ENCODE results near the gene XAB2. TPM values are rescaled to one million over a fixed set of nuclear protein-coding genes. Genes with fewer than 3 reads are reported as not detected.

The XAB2 gene
- total RNA-seq, 2 donors from 2014 or later = 56.3 to 70.1 TPM

- Mint-ChIP-seq H3K27me3 (peaks cover 10% of the 10 kb centered on the region), H3K4me3 (no peak overlapping the region), H3K4me1 (peaks cover 2% of the 10 kb centered on the region), H3K27ac (no peak overlapping the region), H3K36me3 (ENCODE audit: low read depth) (peaks cover 6% of the 10 kb centered on the region)
- ATAC-seq = no peak
- no peak for DNase-seq
- H3K9me3 ChIP-seq (ENCODE audit: control insufficient read depth, low read length, poor library complexity, severe bottlenecking) = no peaks in the 10 kb centered on the region
Measured at GRCh38 chr19:7607874-7608560, 21.3 kb downstream of the XAB2 start.

GRCh38 chr19:7607212-7607873, 22.0 kb downstream of the XAB2 start:
- H3K27ac Mint-ChIP-seq = no peak overlapping the region
- H3K9me3 ChIP-seq (ENCODE audit: control insufficient read depth, low read length, poor library complexity, severe bottlenecking) = no peaks in the 10 kb centered on the region
- H3K4me1 Mint-ChIP-seq = peaks cover 2% of the 10 kb centered on the region
- no peak overlapping the region for H3K4me3 Mint-ChIP-seq
- ATAC-seq (no peak), DNase-seq (no peak)
- peaks cover 14% of the 10 kb centered on the region for H3K27me3 Mint-ChIP-seq
- H3K36me3 Mint-ChIP-seq (ENCODE audit: low read depth) = peaks cover 6% of the 10 kb centered on the region

DNA sequence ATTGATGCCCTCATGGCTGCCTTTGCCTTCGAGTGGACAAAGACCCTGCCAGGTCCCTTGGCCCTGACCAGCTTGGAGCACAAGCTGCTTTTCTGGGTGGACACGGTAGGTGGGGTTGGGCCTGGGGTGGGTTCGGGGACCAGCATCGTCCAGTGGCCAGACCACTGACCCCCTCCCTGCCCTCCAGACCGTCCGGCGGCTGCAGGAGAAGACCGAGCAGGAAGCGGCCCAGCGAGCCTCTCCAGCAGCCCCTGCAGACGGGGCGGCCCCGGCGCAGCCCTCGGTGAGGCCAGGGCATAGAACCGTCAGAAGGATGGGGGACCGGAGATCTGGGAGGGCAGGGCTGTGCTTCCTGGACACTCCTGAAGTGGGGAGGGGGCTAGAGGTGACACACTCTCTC, 23.1 kb downstream of the XAB2 start:
- ATAC-seq (no peak), DNase-seq (no peak)
- Mint-ChIP-seq H3K36me3 (ENCODE audit: low read depth) (peaks cover 6% of the 10 kb centered on the region), H3K4me1 (peaks cover 2% of the 10 kb centered on the region), H3K27ac (no peak overlapping the region), H3K27me3 (peaks cover 20% of the 10 kb centered on the region), H3K4me3 (no peak overlapping the region)
- H3K9me3 ChIP-seq (ENCODE audit: control insufficient read depth, low read length, poor library complexity, severe bottlenecking) = no peaks in the 10 kb centered on the region

GRCh38 chr19:7605490-7606222, 23.7 kb downstream of the XAB2 start:
- Mint-ChIP-seq H3K27ac (no peak overlapping the region), H3K4me3 (no peak overlapping the region), H3K27me3 (peaks cover 20% of the 10 kb centered on the region), H3K4me1 (peaks cover 2% of the 10 kb centered on the region), H3K36me3 (ENCODE audit: low read depth) (peaks cover 9% of the 10 kb centered on the region)
- no peaks in the 10 kb centered on the region for H3K9me3 ChIP-seq (ENCODE audit: control insufficient read depth, low read length, poor library complexity, severe bottlenecking)
- ATAC-seq (peak; percentile 74), DNase-seq (no peak)

- H3K9me3 ChIP-seq (ENCODE audit: control insufficient read depth, low read length, poor library complexity, severe bottlenecking) = no peaks in the 10 kb centered on the region
- DNase-seq = no peak
- Mint-ChIP-seq H3K4me3 (no peak overlapping the region), H3K27ac (no peak overlapping the region), H3K36me3 (ENCODE audit: low read depth) (peaks cover 9% of the 10 kb centered on the region), H3K27me3 (peaks cover 21% of the 10 kb centered on the region), H3K4me1 (peaks cover 2% of the 10 kb centered on the region)
- ATAC-seq = no peak
Measured at GRCh38 chr19:7603919-7604318, 25.4 kb downstream of the XAB2 start.

GRCh38 chr19:7602935-7603497, 26.3 kb downstream of the XAB2 start:
- Mint-ChIP-seq H3K4me3 (no peak overlapping the region), H3K4me1 (peaks cover 4% of the 10 kb centered on the region), H3K36me3 (ENCODE audit: low read depth) (peaks cover 9% of the 10 kb centered on the region), H3K27me3 (peaks cover 30% of the 10 kb centered on the region), H3K27ac (no peak overlapping the region)
- DNase-seq (no peak), ATAC-seq (no peak)
- H3K9me3 ChIP-seq (ENCODE audit: control insufficient read depth, low read length, poor library complexity, severe bottlenecking) = no peaks in the 10 kb centered on the region

DNA sequence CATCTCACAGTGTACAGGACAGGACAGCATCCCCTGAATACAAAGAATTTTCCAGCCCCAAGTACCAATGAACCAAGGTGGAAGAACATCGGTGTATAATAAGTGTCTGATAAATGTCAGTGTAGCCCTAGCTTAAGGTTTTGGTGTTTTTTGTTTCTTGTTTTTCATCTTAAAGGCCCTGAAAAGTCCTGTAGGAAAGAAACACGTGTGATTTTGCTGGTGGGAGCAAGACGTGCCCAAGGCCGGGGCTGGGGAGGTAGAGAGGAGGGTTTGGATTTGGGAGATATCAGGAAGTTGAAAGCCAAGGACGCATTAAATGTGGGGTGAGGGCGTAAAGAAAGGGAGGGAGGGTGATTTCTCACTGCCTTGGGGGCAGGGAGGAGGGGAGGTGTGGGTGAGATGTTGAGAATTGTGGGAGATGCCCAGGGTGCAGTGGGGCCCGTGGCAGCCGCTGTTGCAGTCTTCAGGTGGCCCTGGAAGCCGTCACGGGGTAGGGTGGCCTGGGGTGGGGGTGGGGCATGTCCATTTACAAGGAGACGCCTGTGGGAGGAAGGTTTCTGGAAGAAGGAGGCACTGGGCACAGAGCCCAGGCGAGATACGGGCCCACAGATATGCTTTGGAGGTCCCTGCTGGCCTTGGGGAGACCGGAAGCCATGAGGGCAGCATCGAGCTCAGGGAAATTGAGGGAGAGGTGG, 27.0 kb downstream of the XAB2 start:
- H3K4me1 Mint-ChIP-seq = peaks cover 4% of the 10 kb centered on the region
- no peak for ATAC-seq
- peaks cover 9% of the 10 kb centered on the region for H3K36me3 Mint-ChIP-seq (ENCODE audit: low read depth)

GRCh38 chr19:7600721-7601120, 28.6 kb downstream of the XAB2 start:
- no peaks in the 10 kb centered on the region for H3K9me3 ChIP-seq (ENCODE audit: control insufficient read depth, low read length, poor library complexity, severe bottlenecking)
- no peak overlapping the region for H3K27ac Mint-ChIP-seq
- H3K36me3 Mint-ChIP-seq (ENCODE audit: low read depth) = peaks cover 9% of the 10 kb centered on the region
- DNase-seq = no peak
- H3K27me3 Mint-ChIP-seq = peaks cover 43% of the 10 kb centered on the region
- H3K4me1 Mint-ChIP-seq = peaks cover 4% of the 10 kb centered on the region
- no peak for ATAC-seq
- no peak overlapping the region for H3K4me3 Mint-ChIP-seq

More for the DNA sequence above, 27.0 kb downstream of the XAB2 start:
- no peaks in the 10 kb centered on the region for H3K9me3 ChIP-seq (ENCODE audit: control insufficient read depth, low read length, poor library complexity, severe bottlenecking)
- H3K4me3 Mint-ChIP-seq = no peak overlapping the region
- H3K27me3 Mint-ChIP-seq = peaks cover 36% of the 10 kb centered on the region
- no peak overlapping the region for H3K27ac Mint-ChIP-seq
- DNase-seq = no peak

DNA sequence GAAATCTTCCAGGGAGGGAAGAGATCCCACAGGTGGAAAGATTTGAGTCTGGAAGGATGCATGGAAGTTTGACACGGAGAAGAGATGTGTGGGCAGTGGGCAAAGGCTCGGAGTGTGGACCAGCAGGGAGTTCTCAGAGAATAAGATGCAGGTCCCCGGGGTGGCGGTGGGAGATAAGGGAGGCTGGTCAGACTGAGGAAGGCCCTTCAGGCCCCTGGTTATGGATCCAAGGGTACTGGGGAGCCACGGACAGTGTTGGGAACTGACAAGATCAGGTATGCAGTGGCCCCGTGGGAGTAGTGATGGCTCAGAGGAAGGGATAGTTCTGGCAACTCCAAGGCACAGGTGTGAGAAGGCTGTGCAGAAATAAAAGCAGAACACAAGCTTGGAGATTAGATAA, 31.2 kb downstream of the XAB2 start:
- DNase-seq = no peak
- H3K4me1 Mint-ChIP-seq = peaks cover 9% of the 10 kb centered on the region
- no peak for ATAC-seq
- no peak overlapping the region for H3K27ac Mint-ChIP-seq
- H3K9me3 ChIP-seq (ENCODE audit: control insufficient read depth, low read length, poor library complexity, severe bottlenecking) = no peaks in the 10 kb centered on the region
- H3K36me3 Mint-ChIP-seq (ENCODE audit: low read depth) = peaks cover 7% of the 10 kb centered on the region
- H3K27me3 Mint-ChIP-seq = peaks cover 56% of the 10 kb centered on the region
- no peak overlapping the region for H3K4me3 Mint-ChIP-seq

DNA sequence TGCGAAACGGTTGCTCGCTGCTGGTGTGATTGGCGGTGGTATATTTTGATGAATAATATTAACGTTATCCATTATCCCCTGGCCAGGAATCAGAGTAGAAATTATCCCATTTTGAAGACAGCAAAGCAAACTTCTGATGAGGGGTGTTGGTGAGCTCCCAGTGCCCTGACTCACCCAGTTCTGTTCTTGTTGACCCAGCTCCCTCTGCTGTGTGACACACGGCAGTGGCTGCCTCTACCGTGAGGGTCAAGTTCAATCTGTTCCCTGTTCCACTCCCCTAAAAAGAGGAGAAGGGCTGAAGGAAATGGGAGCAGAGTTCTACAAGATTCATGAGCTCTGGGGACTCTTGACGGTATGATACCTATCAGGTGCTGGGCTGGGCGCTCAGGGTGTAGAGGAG, 31.7 kb downstream of the XAB2 start:
- Mint-ChIP-seq H3K27ac (no peak overlapping the region), H3K36me3 (ENCODE audit: low read depth) (peaks cover 7% of the 10 kb centered on the region), H3K27me3 (peaks cover 59% of the 10 kb centered on the region), H3K4me3 (no peak overlapping the region), H3K4me1 (peaks cover 9% of the 10 kb centered on the region)
- DNase-seq (no peak), ATAC-seq (no peak)
- no peaks in the 10 kb centered on the region for H3K9me3 ChIP-seq (ENCODE audit: control insufficient read depth, low read length, poor library complexity, severe bottlenecking)

GRCh38 chr19:7596211-7596937, 33.0 kb downstream of the XAB2 start:
- Mint-ChIP-seq H3K4me1 (peaks cover 9% of the 10 kb centered on the region), H3K4me3 (peak overlapping the region; percentile 75), H3K27ac (no peak overlapping the region), H3K27me3 (peaks cover 53% of the 10 kb centered on the region), H3K36me3 (ENCODE audit: low read depth) (peaks cover 7% of the 10 kb centered on the region)
- no peaks in the 10 kb centered on the region for H3K9me3 ChIP-seq (ENCODE audit: control insufficient read depth, low read length, poor library complexity, severe bottlenecking)
- DNase-seq = no peak
- peak; percentile 16 for ATAC-seq

- H3K4me3 Mint-ChIP-seq = peak within 1 kb of the TSS; percentile 83
- no peak within 1 kb of the TSS for H3K27ac Mint-ChIP-seq
- peaks cover 5% of the 10 kb centered on the region for H3K36me3 Mint-ChIP-seq (ENCODE audit: low read depth)
- H3K9me3 ChIP-seq (ENCODE audit: control insufficient read depth, low read length, poor library complexity, severe bottlenecking) = no peaks in the 10 kb centered on the region
- H3K4me1 Mint-ChIP-seq = peaks cover 9% of the 10 kb centered on the region
- peak in 2 of 3 donors; percentile 26 to 31 for DNase-seq
- ATAC-seq = peak; percentile 84
- peaks cover 53% of the 10 kb centered on the region for H3K27me3 Mint-ChIP-seq
Measured at GRCh38 chr19:7595466-7596133, 33.7 kb downstream of the XAB2 start, which contains the start of gene CAMSAP3. Gene CAMSAP3, plus strand, starts transcription at chr19:7595863. Its CDS starts 140 bp downstream, at chr19:7596003.

Measured in T-helper 17 cell (primary cell).